NT2/D1 (cell line): Measurements from ENCODE around the gene TAAR8.

ENCODE experiments used
- SUZ12 ChIP-seq: IDR thresholded peaks from 2 replicates; pipeline ENCODE4 v1.6.1; 2011; ENCODE audit not compliant: insufficient read length, insufficient read depth; ENCODE audit errors: extremely low read depth
- ZNF274 ChIP-seq: IDR thresholded peaks from 2 replicates; pipeline ENCODE4 v1.6.1; 2011; ENCODE audit warnings: mild to moderate bottlenecking, low read depth, low read length

- TF ChIP-seq ZNF274: no peak
- no peak for TF ChIP-seq SUZ12
Observed at GRCh38 chr6:132570221-132570777, 17.8 kb downstream of the TAAR8 start, which contains the start of gene TAAR6.
